HG03175 (cell line): ENCODE measurements around the gene BTF3L4.
A peak's percentile ranks its signal among the peaks of the same experiment; 100 is the strongest.
"Not testable (repeated sequence)": the region's sequence is repeated elsewhere in the genome, so short reads cannot be mapped to it uniquely, and the experiment has no call there.

Experiments used
- ATAC-seq: cut with Tn5 transposase; IDR thresholded peaks from one replicate; pipeline ENCODE4 v1.9.1; 2021; ENCODE audit warnings: mild to moderate bottlenecking, moderate library complexity; ENCODE audit not compliant: unreplicated experiment

BTF3L4 gene

DNA sequence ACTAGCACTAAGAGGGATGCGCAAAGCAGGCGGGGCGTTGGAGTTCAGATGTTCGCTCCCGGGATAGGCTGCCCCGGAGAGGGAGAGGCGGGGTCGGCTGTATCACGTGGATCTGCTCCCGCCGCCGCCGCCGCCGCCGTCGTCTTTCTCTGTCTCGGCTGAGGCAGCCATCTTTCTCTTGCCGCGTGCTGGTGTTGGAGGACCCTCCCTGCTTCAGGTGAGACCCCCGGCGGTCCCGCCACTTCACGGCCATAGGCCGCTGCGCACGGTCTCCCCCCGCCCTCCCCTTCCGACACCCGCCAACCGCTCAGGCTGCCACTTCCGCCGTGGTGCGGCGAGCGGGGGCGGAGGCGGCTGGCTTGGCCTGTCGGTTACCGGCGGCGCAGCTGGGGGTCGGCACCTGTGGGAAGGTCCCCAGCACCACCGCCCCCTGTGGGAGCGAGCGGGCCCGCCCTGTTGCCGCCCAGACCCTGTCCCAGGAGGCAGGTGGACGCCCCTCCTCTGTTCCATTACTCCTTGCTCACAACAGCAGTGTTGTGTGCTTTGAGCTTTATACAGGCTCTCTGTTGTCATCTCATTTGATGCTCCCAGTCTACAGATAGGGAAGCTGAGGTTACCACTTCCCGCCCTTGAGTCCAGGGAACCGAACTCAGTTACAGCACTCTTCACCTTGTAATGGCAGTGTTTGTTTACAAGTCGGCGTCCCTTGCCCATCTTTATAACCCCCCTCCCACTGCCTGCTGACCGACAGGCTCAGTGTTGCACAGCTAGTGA, at the start of gene BTF3L4:
Gene BTF3L4 (plus strand): TSS at position 133 of the 774 bp plus-strand sequence. CDS start 3,553 bp downstream, outside the sequence.
- ATAC-seq: peak; percentile 85

DNA sequence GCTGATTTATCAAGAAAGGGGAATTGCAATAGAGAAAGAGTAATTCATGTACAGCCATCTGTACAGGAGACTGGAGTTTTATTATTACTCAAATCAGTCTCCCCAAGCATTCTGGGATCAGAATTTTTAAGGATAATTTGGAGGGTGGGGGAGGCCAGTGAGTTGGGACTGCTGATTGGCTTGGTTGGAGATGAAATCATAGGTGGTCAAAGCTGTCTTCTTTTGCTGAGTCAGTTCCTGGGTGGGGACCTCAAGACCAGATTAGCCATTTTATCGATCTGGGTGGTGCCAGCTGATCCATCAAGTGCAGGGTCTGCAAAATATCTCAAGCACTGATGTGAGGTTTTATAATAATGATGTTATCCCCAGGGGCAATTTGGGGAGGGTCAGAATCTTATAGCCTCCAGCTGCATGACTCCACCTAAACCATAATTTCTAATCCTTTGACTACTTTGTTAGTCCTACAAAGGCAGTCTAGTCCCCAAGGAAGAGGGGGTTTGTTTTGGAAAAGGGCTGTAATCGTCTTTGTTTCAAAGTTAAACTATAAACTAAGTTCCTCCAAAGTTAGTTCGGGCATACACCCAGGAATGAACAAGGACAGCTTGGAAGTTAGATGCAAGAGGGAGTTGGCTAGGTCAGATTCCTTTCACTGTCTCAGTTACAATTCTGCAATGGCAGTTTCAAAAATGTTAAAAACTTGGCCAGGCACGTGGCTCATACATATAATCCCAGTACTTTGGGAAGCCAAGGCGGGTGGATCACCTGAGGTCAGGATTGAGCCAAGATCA, 48.7 kb upstream of the BTF3L4 start:
- ATAC-seq: no peak

DNA sequence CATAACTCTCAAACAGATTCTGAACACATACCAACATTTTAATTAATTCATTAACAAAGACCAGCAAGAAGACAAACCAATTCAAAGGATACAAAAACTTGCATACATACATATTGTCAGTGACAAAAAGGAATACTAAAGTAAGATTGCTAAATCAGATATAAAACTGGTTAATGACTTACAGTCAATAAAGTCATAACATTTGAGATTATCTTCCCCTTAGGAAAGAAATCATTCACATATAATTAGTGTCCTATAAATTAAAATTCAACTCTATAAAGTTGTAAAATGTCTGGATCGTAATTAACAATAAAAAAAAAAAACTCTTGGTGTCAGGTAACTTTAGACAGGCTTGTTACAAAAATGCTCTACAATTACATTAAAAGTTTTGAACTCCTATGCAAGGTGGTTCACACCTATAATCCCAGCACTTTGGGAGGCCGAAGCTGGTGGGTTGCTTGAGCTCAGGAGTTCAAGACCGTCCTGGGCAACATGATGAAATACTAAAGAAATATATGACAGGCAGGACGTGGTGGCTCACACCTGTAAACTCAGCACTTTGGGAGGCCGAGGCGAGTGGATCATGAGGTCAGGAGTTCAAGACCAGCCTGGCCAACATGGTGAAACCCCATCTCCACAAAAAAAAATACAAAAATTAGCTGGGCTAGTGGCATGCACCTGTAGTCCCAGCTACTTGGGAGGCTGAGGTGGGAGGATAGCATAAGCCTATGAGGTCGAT, 47.9 kb upstream of the BTF3L4 start:
- no peak for ATAC-seq

DNA sequence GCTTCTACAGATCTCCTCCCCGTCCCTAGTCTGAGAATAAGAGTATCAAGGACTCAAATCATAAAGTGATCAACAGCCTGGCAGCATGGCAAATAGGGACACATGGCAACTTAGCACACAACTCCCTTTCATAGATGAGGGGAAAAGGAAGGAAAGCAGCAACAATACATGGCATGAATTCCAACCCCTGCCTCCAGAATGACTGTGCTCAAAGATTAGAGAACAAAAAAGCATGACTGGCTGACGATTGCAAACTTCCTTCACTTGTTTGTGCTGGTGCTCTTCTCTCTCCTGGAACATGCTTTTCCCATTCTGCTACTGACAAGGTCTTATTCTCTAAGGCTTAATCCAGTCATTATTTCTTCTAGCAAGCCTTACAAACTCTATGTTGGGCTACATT, 34.0 kb upstream of the BTF3L4 start:
- ATAC-seq: no peak

DNA sequence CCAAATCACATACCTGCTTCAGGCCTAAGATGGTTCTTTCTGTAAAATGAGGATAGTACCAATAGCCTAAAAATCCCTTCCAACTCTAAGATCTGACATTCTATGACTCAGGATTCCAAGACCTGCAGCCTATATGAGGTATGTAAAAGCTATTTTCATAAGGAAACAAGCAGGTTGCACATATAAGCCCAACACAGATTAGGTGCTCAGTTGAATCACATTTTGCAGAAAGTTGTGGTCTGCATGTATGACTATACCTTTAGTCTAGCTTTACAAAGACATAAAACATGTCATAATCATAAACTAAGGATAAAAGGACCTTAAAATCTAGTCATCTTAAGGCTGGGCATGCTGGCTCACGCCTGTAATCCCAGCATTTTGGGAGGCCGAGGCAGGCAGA, 29.8 kb upstream of the BTF3L4 start:
- ATAC-seq: no peak

DNA sequence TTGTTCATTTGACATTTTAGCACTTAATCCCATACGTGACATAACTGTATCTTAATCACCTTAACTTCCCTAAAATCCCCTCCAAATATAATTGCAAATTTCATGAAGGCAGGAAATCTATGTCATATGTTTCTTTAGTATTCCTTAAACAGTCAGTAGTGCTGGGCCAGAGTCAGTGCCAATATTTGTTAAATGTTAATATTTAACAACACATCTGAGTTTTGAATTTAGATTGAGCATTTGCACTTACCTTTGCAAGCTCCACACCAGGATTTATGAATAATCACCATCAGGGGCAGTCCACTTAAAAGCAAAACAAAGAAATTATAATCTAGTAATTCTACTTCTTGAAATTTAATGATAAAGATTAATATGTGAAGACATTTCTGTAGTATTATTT, 27.8 kb upstream of the BTF3L4 start:
- ATAC-seq: no peak

DNA sequence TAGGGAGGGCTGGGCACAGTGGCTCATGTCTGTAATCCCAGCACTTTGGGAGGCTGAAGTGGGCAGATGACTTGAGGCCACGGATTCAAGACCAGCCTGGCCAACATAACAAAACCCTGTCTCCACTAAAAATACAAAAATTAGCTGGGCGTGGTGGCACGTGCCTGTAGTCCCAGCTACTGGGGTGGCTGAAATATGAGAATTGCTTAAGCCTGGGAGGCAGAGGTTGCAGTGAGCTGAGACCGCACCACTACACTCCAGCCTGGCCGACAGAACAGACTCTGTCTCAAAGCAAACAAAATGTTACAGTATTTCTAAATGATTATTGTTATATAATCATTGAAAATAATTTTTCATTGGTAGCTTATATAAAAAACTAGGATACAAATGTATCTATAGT, 27.3 kb upstream of the BTF3L4 start:
- not testable (repeated sequence) for ATAC-seq

DNA sequence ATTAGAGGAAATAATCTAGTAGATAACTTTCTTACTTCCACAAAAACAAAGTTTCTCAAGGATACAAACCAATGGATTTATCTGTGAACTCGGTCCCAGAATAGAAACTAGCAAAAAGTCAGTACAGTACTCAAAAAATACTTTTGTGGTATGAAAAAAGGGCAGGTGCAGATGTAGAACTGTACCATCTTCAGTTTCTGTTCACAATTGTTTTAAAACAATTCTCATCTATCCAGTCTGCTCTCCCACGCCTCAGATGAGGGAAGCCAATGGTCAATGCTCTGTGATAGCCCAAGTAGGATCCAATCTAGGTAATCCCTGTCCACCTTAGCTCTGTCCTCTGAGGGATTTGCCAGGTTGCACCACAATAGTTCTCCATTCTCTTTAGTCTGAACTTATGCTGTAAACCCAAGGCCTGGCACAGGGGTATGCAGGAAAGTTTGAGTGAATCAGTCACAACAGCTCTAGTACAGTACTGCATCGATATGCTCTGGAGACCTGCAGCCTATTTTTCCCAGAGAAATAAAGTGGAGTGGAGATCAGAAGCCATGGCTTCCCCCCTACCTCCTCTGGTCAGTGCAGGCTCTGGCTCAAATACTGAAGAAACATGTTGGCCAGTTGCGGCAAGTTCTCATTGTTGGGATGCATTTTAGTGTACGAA, 23.8 kb upstream of the BTF3L4 start:
- peak; percentile 30 for ATAC-seq

DNA sequence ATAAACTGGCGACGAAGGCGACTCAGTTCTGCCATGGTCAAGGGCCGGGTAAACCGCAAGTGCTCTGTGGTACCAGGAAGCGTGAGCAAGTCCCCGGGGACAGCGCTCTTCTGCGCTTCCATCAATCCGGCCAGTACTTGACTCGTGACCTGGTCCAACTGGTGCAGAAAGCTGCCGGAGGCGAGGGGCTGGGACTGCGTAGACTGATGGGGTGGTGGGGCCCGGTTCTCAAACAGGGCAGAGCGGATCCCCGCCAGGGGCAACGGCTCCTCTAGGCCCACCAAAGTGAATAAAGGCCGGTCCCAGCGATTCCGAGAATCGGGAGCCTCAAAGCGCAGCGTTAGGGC, 23.3 kb upstream of the BTF3L4 start:
- peak; percentile 38 for ATAC-seq

DNA sequence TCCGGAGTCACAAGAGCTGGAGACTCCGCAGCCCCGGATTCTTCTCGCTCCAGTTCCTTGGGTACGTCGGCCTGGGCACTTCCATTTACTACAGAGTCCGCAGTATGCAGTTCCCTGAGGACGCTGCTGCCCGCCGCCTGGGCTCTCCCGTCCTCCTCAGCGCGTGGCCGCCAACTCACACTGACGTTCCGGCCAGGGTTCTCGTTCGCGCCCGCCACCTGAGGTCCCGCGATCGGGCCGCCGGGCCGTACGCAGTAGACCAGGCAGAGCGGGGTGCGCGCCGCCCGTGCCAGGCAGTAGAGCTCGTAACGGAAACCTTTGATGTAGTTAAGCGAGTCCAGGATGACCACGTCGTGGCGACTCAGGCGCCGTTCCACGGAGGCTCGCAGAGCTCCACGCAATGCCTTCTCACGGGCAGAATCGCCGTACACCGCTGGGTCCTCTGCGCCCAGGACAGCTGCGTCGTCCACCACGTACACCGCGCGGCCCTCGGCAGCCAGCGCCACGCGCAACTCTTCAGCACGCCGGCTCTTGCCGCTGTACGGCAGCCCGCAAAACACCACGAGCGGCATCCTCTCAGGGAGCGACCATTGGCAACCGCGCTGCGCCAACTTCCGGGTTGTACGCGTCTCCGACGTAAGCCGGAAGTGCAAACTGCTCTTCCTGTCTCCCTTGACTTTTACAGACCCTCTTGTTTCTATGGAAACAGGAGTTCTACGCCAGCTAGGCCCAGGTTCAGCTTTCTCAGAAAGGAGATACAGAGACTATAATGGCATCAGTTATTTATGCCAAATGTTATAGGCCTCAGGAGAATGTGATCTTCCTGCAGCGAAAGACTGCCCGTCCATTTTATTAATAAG, 22.7 kb upstream of the BTF3L4 start, which contains the start of gene KTI12:
Gene KTI12 (minus strand): TSS at position 621 of the 860 bp plus-strand sequence. CDS start 49 bp downstream, at position 572.
- peak; percentile 82 for ATAC-seq

DNA sequence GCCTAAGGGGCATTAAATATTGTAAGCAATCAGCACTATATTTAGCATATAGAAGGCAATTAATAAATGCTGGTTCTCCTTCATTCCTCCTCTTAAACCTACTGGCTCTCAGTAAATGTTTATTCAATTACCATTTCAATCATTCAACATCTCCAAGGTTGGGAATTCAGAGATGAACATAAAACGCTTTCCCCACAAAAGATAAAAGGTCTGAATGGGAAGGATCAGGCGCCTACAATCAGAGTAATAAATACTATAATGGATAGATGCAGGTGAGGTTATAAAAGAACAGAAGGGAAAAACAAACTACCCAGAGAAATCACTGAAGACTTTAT, 22.1 kb upstream of the BTF3L4 start:
- ATAC-seq: no peak

DNA sequence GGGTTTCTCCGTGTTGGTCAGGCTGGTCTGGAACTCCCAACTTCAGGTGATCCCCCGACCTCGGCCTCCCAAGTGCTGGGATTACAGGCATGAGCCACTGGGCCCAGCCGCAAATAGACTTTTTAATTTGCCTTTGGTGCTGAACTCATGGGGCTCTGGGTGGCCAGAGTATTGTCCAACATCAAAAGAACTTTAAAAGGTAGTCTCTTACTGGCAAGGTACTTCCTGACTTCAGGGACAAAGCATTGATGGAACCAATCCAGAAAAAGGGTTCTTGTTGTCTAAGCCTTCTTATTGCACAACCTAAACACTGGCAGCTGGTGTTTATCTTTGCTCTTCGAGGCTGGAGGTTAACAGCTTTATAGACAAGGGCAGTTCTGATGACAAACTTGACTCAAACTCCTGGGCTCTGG, 18.7 kb upstream of the BTF3L4 start:
- ATAC-seq: no peak

DNA sequence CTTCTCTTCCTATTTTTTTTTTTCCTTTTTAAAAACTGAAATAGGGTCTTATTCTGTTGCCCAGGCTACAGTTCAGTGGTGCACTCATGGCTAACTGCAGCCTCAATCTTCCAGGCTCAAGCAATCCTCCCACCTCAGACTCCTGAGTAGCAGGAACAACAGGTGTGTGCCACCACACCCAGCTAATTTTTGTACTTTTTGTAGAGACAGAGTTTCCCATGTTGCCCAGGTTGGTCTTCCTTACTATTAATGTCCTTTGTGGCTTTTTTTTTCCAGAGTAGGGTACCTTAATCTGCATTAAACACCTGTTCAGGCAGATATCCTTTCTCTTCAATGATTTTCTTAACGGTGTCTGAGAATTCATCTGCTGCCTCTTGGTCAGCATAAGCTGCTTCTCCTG, 18.2 kb upstream of the BTF3L4 start:
- ATAC-seq: no peak

DNA sequence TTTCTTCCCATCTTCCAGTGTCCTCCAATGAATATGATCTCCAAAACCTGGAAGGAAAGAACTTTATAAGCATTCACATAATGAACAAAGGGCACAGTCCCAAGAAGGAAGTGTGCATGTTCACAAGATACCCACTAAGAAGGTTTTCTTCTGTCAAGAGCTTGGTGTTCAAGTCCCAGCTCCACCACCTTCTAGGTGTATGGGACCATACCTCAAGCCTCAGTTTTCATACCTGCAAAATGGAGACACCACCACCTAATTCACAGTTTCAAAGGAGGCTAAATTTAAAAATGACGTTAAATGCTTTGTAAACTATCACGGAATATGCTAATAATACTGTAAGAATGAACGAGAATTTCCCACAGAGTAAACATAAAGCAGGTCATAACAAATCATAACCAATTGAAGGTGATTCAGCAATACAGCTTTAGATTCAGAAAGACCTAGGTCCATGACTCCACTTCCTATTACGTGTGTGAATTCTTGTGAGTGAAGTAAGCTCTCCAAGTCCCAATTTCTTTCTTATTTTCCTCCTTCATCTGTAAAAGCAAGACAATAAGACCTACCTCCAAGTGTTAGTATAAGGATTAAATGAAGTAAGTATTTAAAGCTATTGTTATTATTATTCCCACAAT, 14.4 kb upstream of the BTF3L4 start:
- no peak for ATAC-seq

DNA sequence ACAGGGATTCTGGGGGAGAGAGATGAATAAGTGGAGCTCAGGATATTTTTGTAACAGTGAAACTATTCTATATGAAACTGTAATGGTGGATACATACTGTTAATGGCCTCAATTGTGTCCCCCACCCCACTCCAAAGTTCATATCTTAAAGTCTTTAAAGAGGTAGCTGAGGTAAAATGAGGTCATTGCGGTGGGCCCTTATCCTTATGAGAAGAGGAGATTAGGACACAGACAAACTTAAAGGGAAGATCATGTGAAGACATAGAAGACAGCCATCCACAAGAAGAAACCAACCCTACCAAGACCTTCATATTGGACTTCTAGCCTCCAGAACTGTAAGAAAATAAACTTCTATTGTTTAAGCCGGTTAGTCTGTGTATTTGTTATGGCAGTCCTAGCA, 10.9 kb upstream of the BTF3L4 start:
- ATAC-seq: no peak

DNA sequence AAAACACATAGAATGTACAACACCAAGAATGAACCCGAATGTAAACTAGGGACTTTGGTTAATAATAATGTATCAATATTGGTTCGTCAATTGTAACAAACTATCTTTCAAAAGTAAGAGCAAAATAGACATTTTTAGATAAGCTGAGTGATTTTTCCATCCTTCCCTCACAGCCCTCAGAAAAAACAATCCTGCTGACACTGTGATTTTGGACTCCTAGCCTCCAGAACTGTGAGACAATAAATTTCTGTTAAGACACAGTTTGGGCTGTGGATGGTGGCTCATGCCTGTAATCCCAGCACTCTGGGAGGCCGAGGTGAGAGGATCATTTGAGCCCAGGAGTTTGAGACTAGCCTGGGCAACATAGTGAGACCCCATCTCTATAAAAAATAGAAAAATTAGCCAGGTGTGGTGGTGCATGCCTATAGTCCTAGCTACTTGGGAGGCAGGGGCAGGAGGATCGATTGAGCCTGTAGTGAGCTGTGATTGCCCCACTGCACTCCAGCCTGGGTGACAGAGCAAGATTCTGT, 10.4 kb upstream of the BTF3L4 start:
- ATAC-seq: not testable (repeated sequence)

DNA sequence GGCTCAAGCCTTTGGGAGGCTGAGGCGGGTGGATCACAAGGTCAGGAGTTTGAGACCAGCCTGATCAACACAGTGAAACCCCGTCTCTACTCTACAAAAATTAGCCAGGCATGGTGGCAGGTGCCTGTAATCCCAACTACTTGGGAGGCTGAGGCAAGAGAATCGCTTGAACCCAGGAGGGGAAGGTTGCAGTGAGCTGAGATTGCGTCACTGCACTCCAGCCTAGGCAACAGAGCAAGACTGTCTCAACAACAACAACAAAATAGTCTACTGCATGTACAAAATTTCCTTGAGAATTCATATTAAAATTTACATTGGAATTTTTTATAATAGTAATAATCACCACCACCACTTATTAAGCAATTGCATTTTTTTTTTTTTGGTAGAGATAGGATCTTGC, 6.8 kb upstream of the BTF3L4 start:
- not testable (repeated sequence) for ATAC-seq

DNA sequence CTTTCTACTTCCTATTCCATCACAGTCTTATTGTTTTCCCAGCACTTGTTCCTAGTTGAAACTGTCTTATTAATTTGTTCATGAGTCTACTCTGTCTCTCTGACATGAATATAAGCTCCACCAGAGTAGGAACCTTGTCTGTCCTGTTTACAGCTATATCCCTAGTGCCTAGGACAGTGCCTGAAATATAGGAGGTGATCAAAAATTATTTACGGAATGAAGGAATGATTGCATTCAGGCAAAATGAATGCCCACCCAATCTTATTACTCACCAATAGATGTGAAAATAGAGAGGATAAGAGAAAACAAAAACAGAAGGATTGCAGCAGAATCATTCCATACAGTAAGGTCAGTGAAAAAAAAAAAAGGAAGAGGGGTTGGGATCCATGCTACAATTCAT, 2.2 kb upstream of the BTF3L4 start:
- no peak for ATAC-seq

DNA sequence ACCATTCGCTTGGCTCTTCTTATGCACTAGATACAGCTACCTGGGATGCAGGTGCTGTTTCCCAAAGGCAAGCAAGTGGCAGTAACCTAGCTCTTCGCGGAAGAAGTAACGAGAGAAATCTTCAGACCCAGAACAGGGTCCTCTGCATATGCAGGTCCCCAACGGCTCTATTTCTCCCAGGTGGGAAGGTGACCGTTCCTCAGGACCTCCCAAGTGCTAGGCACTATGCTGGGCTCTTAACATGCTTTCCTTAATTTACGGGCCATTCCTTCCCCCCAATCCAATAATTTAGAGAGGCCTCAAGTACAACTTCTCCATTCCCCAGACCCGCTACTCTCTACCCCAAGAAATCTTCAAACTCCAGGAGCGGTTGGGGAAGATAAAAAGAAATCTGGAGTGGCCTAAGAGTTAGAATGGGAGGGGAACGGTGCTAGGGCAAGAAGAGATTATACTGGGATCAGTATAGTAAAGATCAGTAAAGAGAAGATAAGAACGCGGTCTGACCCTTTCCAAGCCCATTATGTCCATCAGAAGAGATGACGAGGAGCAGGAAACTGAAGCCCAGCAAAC, 1.5 kb upstream of the BTF3L4 start:
- no peak for ATAC-seq
